Activated T-cell treated with anti-CD3 and anti-CD28 coated beads, Interleukin-2, amount 50 U/mL, for 4 hours (primary cell): Measurements from ENCODE around the gene ZMIZ1. TPM values are rescaled to one million over a fixed set of nuclear protein-coding genes. Genes with fewer than 3 reads are reported as not detected.
A peak's percentile ranks its signal among the peaks of the same experiment; 100 is the strongest.
"Not testable (repeated sequence)": the region's sequence is repeated elsewhere in the genome, so short reads cannot be mapped to it uniquely, and the experiment has no call there.

Experiments
- ATAC-seq, 2 donors: fragments of 200-7000 bp; cut with Tn5 transposase; one replicate each; pipeline ENCODE4 v1.10.0; 2021
- DNase-seq: peaks from one replicate; pipeline ENCODE4 v3.0.0-alpha.2; 2020
- H3K27me3 Mint-ChIP-seq: one replicate; pipeline ENCODE4 v1.8.0; 2021; ENCODE audit warnings: low read depth, mixed read lengths
- H3K36me3 Mint-ChIP-seq: one replicate; pipeline ENCODE4 v1.8.0; 2022; ENCODE audit warnings: mixed read lengths; ENCODE audit not compliant: insufficient read depth
- H3K4me1 Mint-ChIP-seq: one replicate; pipeline ENCODE4 v1.8.0; 2021; ENCODE audit warnings: low read depth, mixed read lengths
- H3K4me3 Mint-ChIP-seq: one replicate; pipeline ENCODE4 v1.8.0; 2021; ENCODE audit warnings: mild to moderate bottlenecking, moderate library complexity, mixed read lengths
- H3K9me3 Mint-ChIP-seq: one replicate; pipeline ENCODE4 v1.8.0; 2021; ENCODE audit warnings: mixed read lengths
- total RNA-seq, 3 donors: library from RNA; stranded (reverse); gene quantifications; one replicate each; pipeline ENCODE4 v1.2.1, GENCODE V29; 2021

Gene ZMIZ1
- total RNA-seq, 3 donors from 2014 or later: 17.7 to 21.0 (median 18.0) TPM

- H3K4me3 Mint-ChIP-seq: no peak overlapping the region
- H3K36me3 Mint-ChIP-seq: no peaks in the 10 kb centered on the region
- peak; percentile 71 to 72 for ATAC-seq
- no peak for DNase-seq
- H3K4me1 Mint-ChIP-seq: peaks cover 35% of the 10 kb centered on the region
- H3K9me3 Mint-ChIP-seq: no peaks in the 10 kb centered on the region
- H3K27me3 Mint-ChIP-seq: no peaks in the 10 kb centered on the region
Observed at GRCh38 chr10:79027147-79028055, 41.4 kb upstream of the ZMIZ1 start.

GRCh38 chr10:79028056-79028430, 40.7 kb upstream of the ZMIZ1 start:
- Mint-ChIP-seq H3K4me3 (no peak overlapping the region), H3K36me3 (no peaks in the 10 kb centered on the region), H3K4me1 (peaks cover 35% of the 10 kb centered on the region), H3K27me3 (no peaks in the 10 kb centered on the region), H3K9me3 (no peaks in the 10 kb centered on the region)
- DNase-seq: no peak
- ATAC-seq: no peak

GRCh38 chr10:79028451-79029010, 40.2 kb upstream of the ZMIZ1 start:
- Mint-ChIP-seq H3K27me3 (no peaks in the 10 kb centered on the region), H3K36me3 (no peaks in the 10 kb centered on the region), H3K4me1 (peaks cover 35% of the 10 kb centered on the region), H3K9me3 (no peaks in the 10 kb centered on the region), H3K4me3 (no peak overlapping the region)
- ATAC-seq: no peak
- DNase-seq: no peak

- Mint-ChIP-seq H3K36me3 (no peaks in the 10 kb centered on the region), H3K4me1 (peaks cover 32% of the 10 kb centered on the region), H3K4me3 (no peak overlapping the region), H3K9me3 (no peaks in the 10 kb centered on the region), H3K27me3 (peaks cover 5% of the 10 kb centered on the region)
- ATAC-seq (no peak), DNase-seq (no peak)
Observed at GRCh38 chr10:79029478-79030390, 39.0 kb upstream of the ZMIZ1 start.

- peaks cover 24% of the 10 kb centered on the region for H3K4me1 Mint-ChIP-seq
- no peak overlapping the region for H3K4me3 Mint-ChIP-seq
- no peak for DNase-seq
- ATAC-seq: no peak
- H3K36me3 Mint-ChIP-seq: no peaks in the 10 kb centered on the region
- H3K27me3 Mint-ChIP-seq: peaks cover 5% of the 10 kb centered on the region
- H3K9me3 Mint-ChIP-seq: no peaks in the 10 kb centered on the region
Observed at GRCh38 chr10:79030705-79031104, 38.1 kb upstream of the ZMIZ1 start.

GRCh38 chr10:79031723-79032122, 37.0 kb upstream of the ZMIZ1 start:
- H3K9me3 Mint-ChIP-seq: no peaks in the 10 kb centered on the region
- ATAC-seq: no peak
- peaks cover 18% of the 10 kb centered on the region for H3K4me1 Mint-ChIP-seq
- peaks cover 5% of the 10 kb centered on the region for H3K27me3 Mint-ChIP-seq
- H3K36me3 Mint-ChIP-seq: no peaks in the 10 kb centered on the region
- no peak for DNase-seq
- H3K4me3 Mint-ChIP-seq: no peak overlapping the region

- ATAC-seq: no peak
- Mint-ChIP-seq H3K9me3 (no peaks in the 10 kb centered on the region), H3K4me3 (no peak overlapping the region), H3K27me3 (peaks cover 5% of the 10 kb centered on the region), H3K4me1 (peaks cover under 1% of the 10 kb centered on the region), H3K36me3 (no peaks in the 10 kb centered on the region)
- no peak for DNase-seq
Observed at GRCh38 chr10:79034271-79034876, 34.4 kb upstream of the ZMIZ1 start.

- not testable (repeated sequence) for H3K4me3 Mint-ChIP-seq, ATAC-seq, H3K4me1 Mint-ChIP-seq, H3K9me3 Mint-ChIP-seq, H3K36me3 Mint-ChIP-seq, H3K27me3 Mint-ChIP-seq, DNase-seq
Observed at GRCh38 chr10:79036416-79036815, 32.4 kb upstream of the ZMIZ1 start.

GRCh38 chr10:79038104-79038840, 30.5 kb upstream of the ZMIZ1 start:
- peaks cover 5% of the 10 kb centered on the region for H3K27me3 Mint-ChIP-seq
- H3K4me1 Mint-ChIP-seq: peaks cover 23% of the 10 kb centered on the region
- ATAC-seq: no peak
- H3K9me3 Mint-ChIP-seq: no peaks in the 10 kb centered on the region
- H3K4me3 Mint-ChIP-seq: no peak overlapping the region
- no peak for DNase-seq
- H3K36me3 Mint-ChIP-seq: no peaks in the 10 kb centered on the region

- H3K36me3 Mint-ChIP-seq: no peaks in the 10 kb centered on the region
- H3K4me1 Mint-ChIP-seq: peaks cover 29% of the 10 kb centered on the region
- DNase-seq (no peak), ATAC-seq (no peak)
- H3K27me3 Mint-ChIP-seq: peaks cover 5% of the 10 kb centered on the region
- H3K4me3 Mint-ChIP-seq: no peak overlapping the region
- H3K9me3 Mint-ChIP-seq: no peaks in the 10 kb centered on the region
Observed at GRCh38 chr10:79038841-79039201, 29.9 kb upstream of the ZMIZ1 start.

GRCh38 chr10:79042639-79043411, 25.9 kb upstream of the ZMIZ1 start:
- H3K4me3 Mint-ChIP-seq: no peak overlapping the region
- ATAC-seq (no peak), DNase-seq (no peak)
- H3K27me3 Mint-ChIP-seq: no peaks in the 10 kb centered on the region
- H3K9me3 Mint-ChIP-seq: no peaks in the 10 kb centered on the region
- H3K4me1 Mint-ChIP-seq: peaks cover 50% of the 10 kb centered on the region
- no peaks in the 10 kb centered on the region for H3K36me3 Mint-ChIP-seq

GRCh38 chr10:79044036-79044632, 24.6 kb upstream of the ZMIZ1 start:
- Mint-ChIP-seq H3K4me3 (no peak overlapping the region), H3K36me3 (no peaks in the 10 kb centered on the region), H3K9me3 (no peaks in the 10 kb centered on the region), H3K4me1 (peaks cover 61% of the 10 kb centered on the region), H3K27me3 (no peaks in the 10 kb centered on the region)
- ATAC-seq (no peak), DNase-seq (no peak)

GRCh38 chr10:79044846-79045245, 23.9 kb upstream of the ZMIZ1 start:
- H3K9me3 Mint-ChIP-seq: no peaks in the 10 kb centered on the region
- H3K4me1 Mint-ChIP-seq: peaks cover 66% of the 10 kb centered on the region
- H3K36me3 Mint-ChIP-seq: no peaks in the 10 kb centered on the region
- ATAC-seq (no peak), DNase-seq (no peak)
- no peak overlapping the region for H3K4me3 Mint-ChIP-seq
- H3K27me3 Mint-ChIP-seq: no peaks in the 10 kb centered on the region
